DMS 273 treated with DMSO at 0.1 percent for 48 hours (cell line): ENCODE data around the gene ELN.
"Not testable (repeated sequence)": the region's sequence is repeated elsewhere in the genome, so short reads cannot be mapped to it uniquely, and the experiment has no call there.

Source experiments
- DNase-seq: peaks from one replicate; lab custom pipeline; 2025; lab: John Stamatoyannopoulos, UW

Gene ELN

GRCh38 chr7:74027683-74028320 is at the start of gene ELN:
Gene ELN (plus strand): TSS chr7:74028173. CDS start chr7:74028188, 15 bp downstream.
- no peak for DNase-seq

DNA sequence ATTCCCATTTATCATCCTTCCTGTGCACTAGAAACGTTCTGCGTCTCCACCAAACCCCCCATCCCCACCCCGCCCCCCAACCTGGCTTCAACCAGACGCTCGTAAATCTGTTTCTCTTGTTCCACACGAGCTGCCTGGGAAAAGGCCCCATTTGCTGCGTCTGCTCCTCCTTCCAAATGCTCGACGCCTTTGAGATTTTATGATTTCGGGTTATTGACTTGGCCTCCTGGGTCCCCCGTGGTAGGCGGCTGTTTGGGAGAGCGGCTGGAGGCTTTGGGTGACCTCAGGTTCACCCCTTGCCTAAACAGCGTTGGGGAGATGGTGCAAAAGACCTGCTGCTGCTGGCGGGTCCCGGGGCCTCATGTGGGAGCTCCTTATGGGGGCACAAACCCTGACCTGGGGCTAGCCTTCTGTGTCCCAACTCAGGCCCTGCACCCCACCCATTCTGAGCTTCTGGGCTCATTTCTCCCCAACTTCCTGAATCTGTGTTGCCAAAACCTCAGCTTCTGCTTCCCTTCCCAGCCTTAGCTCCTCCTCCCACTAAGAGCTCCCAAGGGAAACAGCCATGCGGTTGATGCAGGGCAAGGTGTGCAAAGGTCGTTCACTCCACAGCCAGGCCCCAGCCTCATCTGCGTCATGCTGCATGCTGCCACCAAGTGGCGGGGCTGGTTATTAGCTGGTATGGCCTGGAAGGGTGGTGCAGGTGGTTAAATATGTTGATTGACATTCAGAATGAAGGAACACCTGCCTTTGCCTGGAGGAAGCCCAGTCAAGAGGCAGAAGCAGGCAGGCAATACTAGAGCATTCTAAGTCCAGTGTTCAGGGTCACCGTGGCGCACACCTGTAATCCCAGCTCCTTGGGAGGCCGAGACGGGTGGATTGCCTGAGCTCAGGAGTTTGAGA is 49.1 kb upstream of the ELN start:
- peak; percentile 58 for DNase-seq

DNA sequence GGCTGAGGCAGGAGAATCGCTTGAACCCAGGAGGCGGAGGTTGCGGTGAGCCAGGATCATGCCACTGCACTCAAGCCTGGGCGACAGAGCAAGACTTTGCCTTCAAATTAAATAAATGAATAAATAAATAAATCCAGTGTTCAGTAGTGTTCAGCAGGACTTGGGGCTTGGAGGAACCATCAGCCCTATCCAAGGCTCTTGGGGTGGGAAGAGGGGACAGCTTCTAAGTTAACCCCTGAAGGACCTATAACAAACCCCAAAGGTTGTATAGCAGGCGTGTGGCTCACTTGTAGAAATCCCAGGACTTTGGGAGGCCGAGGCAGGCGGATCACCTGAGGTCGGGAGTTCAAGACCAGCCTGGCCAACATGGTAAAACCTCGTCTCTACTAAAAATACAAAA is 48.3 kb upstream of the ELN start:
- DNase-seq: not testable (repeated sequence)

- no peak for DNase-seq
Observed at GRCh38 chr7:73980206-73980605, 47.8 kb upstream of the ELN start.

DNA sequence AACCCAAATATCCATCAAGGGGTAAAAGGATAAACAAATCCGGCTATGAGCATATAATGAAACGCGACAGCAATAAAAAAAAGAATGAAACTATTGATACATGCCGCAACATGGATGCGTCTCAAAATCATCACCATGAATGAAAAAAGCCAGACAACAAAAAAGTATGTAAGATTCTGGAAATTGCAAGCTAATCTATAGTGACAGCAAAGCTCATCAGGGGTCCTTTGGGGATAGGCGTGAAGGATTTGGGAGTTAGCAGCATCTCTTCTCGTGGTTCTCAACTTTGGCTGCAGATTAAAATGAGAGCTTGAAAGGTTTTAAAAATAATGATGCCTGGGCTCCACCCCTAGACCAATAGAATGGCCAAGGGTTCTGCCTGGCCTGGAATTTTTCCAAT is 46.0 kb upstream of the ELN start:
- no peak for DNase-seq

DNA sequence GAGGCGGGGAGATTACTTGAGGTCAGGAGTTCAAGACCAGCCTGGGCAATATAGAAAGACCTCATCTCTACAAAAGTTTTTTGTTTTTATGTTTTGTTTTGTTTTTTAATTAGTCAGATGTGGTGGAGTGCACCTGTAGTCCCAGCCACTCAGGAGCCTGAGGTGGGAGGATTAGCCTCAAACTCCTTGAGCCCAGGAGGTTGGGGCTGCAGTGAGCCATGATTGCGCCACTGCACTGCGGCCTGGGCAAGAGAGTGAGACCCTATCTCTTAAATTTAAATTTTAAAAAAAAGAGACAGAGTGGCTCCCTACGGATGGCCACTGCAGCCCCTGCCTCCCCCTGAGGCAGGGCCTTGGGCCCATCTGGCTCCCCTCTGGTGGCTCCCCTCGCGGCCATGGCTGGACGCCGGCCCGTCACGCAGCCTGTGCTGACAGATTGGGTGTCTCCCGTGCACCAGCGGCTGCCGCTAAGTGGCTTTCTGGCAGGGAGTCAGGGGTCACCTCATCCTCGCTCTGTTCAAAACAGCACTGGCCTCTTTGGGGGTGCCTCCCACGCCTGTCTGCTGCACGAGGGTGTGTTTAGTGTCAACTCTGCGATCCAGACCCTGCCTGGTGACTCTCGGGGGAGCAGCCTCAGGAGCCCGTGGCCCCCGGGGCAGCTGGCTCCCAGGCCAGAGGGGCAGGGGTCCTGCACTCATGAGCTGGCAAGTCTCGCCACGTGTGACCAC is 44.4 kb upstream of the ELN start:
- DNase-seq: no peak

DNA sequence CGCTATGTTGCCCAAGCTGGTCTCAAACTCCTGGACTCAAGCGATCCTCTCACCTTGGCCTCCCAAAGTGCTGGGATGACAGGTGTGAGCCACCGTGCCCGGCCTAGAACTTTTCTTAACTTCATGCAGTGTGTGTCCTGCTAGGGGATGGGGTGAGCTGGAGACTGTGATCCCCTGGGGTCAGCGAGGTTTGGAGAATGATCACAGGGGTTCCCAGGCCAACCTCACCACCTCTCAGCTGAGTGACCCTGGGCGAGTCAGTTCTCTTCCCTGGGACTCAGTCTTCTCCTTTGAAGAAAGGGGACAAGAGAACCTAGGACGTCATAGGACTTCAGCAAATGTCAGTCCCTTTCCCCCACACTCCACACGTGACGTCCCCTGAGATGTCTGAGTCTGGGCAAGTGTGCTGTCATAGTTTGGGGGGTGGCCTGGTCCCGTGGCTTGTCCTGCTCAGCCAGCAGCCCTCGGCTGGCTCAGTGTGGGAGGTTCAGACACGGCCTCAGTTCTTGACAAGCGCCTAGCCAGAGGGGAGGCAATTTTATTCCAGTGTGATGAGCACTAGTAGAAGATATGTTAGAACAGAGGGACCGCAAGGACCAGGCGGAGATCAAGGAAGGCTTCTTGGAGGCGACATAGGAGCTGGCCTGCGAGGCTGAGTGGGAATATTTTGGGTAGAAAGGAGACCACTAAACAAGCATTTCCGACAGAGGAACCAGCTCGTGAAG is 43.3 kb upstream of the ELN start:
- no peak for DNase-seq

GRCh38 chr7:73985737-73986141 is 42.2 kb upstream of the ELN start:
- DNase-seq: no peak

DNA sequence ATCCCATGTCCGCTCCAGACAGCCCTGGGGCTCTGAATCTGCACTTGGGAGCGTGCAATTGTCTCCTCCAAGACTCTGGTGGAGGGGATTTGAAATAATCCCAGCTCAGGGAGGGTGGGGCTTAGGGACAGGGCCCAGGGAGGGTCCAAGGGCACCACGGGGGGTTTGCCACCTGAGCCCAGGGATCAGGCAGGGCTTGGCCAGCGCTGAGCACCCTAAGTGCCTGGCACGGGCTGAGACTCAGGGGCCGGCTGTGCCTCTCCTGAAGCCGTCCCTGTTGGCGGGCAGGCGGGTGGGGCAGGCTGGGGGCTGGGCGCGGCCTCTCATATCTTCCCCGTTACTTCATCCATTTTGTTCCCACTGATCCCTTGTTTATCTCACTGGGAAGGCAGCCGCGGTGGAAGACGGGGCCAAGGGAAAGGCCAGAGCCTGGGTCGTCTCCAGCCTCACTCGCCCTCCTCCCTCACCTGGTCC is 41.8 kb upstream of the ELN start:
- no peak for DNase-seq

DNA sequence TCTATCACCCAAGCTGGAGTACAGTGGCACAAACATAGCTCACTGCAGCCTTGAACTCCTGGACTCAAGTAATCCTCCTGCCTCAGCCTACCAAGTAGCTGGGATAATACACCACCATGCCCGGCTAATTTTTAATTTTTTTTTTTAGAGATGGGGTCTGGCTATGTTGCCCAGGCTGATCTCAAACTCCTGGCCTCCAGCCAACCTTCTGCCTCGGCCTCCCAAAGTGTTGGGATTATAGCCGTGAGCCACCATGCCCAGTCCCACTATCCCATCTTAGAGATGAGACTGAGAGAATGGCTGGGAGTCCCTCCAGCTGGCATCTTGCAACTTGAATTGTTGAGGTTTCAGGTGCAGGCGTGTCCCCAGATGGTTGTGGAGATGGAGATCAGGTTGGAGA is 40.7 kb upstream of the ELN start:
- DNase-seq: no peak

DNA sequence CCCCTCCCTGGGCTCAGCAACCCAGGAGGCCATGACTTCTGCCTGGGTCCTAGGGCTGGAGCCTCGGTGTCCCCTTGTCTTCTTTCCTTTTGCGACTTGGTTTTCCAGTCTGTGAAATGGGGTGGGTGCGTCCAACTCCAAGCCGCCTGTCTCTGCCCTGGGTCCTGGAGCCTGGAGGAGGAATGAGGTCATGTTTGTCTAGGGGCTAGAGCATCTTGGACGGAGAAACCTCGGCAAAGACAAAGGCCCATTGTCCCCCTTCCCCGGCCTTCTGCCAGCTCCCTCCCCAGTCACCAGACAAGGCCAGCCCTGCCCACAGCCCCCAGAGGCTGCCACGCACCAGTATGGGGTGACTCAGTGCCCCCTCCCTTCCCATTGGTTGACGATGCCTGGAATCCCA is 39.8 kb upstream of the ELN start:
- DNase-seq: no peak

GRCh38 chr7:73991522-73992100 is 36.4 kb upstream of the ELN start:
- DNase-seq: no peak

- no peak for DNase-seq
Observed at GRCh38 chr7:73992101-73992562, 35.8 kb upstream of the ELN start.

DNA sequence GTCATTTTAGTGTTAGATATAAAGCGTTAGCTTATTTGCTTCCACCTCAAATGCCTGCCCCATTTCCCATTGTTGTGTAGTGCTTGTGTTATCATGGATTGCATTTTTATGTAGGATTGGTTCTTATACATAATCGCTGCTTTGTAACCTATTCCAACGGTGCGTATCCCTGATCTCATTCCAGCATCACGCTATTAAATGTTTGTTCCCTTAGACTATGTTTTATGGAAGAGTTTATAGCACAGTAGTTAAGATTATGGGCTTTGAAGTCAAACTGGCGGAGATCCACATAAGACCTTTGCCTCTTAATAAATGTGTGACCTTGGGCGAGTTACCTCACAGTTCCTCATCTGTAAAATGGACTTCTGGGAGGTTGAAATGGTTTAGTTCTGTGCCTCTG is 34.0 kb upstream of the ELN start:
- no peak for DNase-seq

DNA sequence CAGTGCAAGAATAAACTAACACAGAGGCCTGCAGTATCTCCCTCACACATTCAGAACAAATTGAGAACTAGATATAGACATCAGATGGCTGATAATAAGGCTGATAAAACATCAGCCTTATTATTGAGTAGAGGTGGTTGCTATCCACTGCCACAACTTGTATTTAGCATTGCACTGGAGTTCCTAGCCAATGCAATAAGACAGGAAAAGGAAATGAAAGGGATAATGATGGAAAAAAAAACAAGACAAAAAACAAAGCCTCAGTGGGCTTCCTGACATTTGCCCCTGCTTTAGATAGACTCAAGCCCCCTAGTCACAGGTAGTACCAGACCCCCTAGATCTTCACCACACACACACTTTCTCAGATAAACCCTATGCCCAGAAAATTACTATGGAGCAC is 33.2 kb upstream of the ELN start:
- no peak for DNase-seq

GRCh38 chr7:73995330-73995729 is 32.6 kb upstream of the ELN start:
- DNase-seq: no peak

GRCh38 chr7:73995821-73996511 is 32.0 kb upstream of the ELN start:
- no peak for DNase-seq

- DNase-seq: no peak
Observed at GRCh38 chr7:73997056-73997455, 30.9 kb upstream of the ELN start.

DNA sequence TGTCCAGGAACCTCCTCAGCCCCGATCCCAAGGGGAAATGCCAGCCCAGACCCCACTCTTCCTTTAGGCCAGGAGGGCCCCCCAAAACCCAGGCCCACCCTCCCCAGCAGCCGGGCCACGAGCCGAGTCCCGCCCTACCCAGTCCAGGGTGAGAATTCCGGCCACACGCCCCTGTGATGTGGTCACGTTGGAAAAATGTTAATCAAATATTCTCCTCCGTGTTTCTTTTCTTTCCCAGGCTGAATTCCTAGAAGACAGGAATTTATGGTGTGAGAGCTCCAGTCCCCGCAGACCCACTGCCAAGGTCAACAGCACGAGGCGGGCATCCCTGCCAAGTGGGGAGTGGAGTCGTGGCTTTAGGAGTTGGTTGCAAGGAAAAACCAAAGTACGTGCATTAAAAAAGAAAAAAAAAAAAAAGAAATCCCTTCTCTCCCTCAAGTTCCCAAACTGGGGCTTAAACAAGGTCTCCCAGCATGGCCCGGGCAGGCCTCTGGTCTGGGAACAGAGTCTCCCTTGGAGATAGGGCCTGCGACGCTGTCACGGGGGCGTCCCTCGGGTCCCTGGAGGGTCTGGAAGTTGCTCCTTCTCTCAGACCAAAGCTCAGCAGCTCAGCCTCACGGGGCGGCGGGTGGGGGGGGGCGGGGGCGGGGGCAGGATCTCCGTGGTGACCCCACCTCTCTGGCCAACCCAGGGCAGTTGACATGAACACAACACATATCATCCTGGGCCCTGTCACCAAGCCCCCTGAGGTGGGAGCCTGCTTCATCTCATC is 28.1 kb upstream of the ELN start:
- DNase-seq: no peak

- no peak for DNase-seq
Observed at GRCh38 chr7:74000489-74001149, 27.4 kb upstream of the ELN start.
